Activated naive CD4-positive, alpha-beta T cell treated with anti-CD3 and anti-CD28 coated beads, Interleukin-2, amount 50 U/mL, for 24 hours (primary cell): ENCODE data around the gene SASH3.

Source experiments
- H3K27ac Mint-ChIP-seq: one replicate; pipeline ENCODE4 v1.8.0; 2021; ENCODE audit warnings: mild to moderate bottlenecking, mixed read lengths
- H3K27me3 Mint-ChIP-seq: one replicate; pipeline ENCODE4 v1.8.0; 2021; ENCODE audit warnings: mixed read lengths
- H3K36me3 Mint-ChIP-seq: one replicate; pipeline ENCODE4 v1.8.0; 2021; ENCODE audit warnings: mixed read lengths
- H3K4me1 Mint-ChIP-seq: one replicate; pipeline ENCODE4 v1.8.0; 2021; ENCODE audit warnings: mixed read lengths
- H3K4me3 Mint-ChIP-seq: one replicate; pipeline ENCODE4 v1.8.0; 2021; ENCODE audit warnings: mild to moderate bottlenecking, mixed read lengths
- H3K9me3 Mint-ChIP-seq: one replicate; pipeline ENCODE4 v1.8.0; 2021; ENCODE audit warnings: mixed read lengths

SASH3 gene

DNA sequence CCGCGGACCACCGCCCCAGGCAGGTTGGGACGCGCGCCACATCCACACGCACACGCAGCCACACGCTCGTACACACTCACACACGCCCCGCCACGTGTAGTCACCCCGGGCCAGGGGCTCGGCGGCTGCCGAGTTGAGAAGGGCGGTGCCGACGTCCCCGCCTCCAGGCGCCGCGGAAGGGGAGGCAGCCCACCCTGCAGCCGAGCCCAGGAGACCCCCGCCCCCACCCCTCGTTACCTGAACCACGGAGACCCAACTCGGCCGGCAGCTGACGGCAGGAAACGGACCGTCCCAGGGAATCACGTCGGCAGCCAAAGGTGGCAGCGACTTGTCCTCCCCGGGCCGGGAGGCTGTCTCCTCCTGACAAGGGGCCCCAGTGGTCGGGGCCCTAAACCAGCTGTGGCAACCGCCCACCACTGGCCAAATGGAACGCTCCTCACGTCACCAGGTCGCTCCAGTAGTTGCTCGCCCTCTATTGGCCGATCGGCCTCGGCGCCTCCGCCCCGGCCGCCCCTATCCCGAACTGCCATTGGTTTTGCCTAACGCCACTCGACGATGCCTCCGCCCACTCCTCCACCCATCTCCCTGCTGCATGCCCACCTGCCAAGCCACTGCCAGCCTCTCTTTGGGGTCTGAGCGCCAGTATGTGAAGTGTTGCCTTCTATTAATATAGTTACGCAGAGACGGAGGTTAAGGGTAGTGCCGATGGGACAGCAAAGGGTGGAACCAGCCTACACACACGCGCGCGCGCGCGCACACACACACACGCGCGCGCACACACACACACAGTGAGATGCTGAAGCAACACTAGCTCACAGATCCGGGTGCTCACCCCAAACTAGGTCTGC, 63.9 kb downstream of the SASH3 start, which contains the start of gene ZDHHC9:
Gene ZDHHC9 (minus strand): TSS at position 428 of the 848 bp plus-strand sequence. CDS start 1,941 bp downstream, outside the sequence.
- no peaks in the 10 kb centered on the region for H3K27me3 Mint-ChIP-seq
- peak within 1 kb of the TSS; percentile 86 for H3K27ac Mint-ChIP-seq
- no peaks in the 10 kb centered on the region for H3K9me3 Mint-ChIP-seq
- peaks cover 41% of the 10 kb centered on the region for H3K4me1 Mint-ChIP-seq
- no peaks in the 10 kb centered on the region for H3K36me3 Mint-ChIP-seq
- peak within 1 kb of the TSS; percentile 96 for H3K4me3 Mint-ChIP-seq
